ENCODE results near the gene SMIM10.
"Not testable (repeated sequence)": the region's sequence is repeated elsewhere in the genome, so short reads cannot be mapped to it uniquely, and the experiment has no call there.

DNA sequence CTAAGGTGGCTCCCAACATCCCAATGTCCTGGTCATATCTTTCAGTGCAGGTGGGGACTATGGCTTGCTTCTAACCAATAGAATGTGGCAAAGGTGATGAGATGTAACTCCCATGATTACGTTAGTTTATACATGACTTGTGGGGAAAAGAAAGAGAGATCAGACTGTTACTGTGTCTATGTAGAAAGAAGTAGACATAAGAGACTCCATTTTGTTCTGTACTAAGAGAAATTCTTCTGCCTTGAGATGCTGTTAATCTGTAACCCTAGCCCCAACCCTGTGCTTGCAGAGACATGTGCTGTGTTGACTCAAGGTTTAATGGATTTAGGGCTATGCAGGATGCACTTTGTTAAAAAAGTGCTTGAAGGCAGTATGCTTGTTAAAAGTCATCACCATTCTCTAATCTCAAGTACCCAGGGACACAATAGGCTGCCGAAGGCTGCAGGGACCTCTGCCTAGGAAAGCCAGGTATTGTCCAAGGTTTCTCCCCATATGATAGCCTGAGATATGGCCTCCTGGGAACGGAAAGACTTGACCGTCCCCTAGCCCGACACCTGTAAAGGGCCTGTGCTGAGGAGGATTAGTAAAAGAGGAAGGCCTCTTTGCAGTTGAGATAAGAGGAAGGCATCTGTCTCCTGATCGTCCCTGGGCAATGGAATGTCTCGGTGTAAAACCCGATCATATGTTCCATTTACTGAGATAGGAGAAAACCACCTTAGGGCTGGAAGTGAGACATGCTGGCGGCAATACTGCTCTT lies 39.6 kb downstream of the SMIM10 start:
- TF ChIP-seq, protein P1, sequence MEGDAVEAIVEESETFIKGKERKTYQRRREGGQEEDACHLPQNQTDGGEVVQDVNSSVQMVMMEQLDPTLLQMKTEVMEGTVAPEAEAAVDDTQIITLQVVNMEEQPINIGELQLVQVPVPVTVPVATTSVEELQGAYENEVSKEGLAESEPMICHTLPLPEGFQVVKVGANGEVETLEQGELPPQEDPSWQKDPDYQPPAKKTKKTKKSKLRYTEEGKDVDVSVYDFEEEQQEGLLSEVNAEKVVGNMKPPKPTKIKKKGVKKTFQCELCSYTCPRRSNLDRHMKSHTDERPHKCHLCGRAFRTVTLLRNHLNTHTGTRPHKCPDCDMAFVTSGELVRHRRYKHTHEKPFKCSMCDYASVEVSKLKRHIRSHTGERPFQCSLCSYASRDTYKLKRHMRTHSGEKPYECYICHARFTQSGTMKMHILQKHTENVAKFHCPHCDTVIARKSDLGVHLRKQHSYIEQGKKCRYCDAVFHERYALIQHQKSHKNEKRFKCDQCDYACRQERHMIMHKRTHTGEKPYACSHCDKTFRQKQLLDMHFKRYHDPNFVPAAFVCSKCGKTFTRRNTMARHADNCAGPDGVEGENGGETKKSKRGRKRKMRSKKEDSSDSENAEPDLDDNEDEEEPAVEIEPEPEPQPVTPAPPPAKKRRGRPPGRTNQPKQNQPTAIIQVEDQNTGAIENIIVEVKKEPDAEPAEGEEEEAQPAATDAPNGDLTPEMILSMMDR (IDR thresholded peaks at IDR 0.05), result not testable (repeated sequence)
- not testable (repeated sequence) for TF ChIP-seq POLR2A (IDR thresholded peaks at IDR 0.05)
